ENCODE measurements around the gene TJP1. TPM values are rescaled to one million over a fixed set of nuclear protein-coding genes. Genes with fewer than 3 reads are reported as not detected.

The TJP1 gene
- total and polyA plus RNA-seq, 2 of the 8 experiments (the other 6 are each of a cell fraction or from before 2014, with no cell fraction given), result 46.3 to 138 TPM

DNA sequence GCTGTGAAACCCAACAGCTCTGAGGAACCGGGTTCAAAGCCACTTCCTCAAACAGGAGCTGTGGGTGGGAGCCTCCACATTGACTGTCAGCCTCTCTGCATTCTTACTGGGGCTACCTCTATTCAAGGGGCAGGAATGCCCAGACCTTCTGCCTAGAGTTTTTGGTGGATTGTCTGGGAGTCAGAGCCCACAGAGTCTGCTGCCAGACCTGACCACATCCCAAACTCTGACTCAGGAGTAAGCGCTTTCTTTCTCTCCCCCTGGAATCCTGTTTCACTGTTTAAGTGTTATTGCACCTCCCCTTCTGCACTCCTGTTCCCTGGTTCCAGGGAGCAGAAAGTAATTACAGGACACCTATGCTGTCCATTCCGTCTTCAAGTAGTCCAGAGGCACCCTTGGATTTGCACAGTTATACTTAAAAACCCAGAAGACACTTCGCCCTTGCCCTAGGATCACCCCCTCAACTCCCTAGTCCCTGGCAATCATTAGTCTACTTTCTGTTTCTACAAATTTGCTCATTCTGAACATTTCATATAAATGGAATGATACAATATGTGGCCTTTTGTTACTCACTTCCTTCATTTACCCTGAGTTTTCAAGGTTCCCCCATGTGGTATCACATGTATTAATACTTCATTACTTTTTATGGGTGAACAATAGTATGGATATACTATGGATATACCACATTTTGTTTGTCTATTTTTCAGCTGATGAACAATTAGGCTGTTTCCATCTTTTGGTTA is 37.9 kb upstream of the TJP1 start:
- Histone ChIP-seq H2BK12ac (ENCODE audit: low read depth, low read length) (0 out of 2 replicates have a peak overlapping the region, but pooled peaks have one; percentile 19), H4K91ac (replicated peaks; ENCODE audit: insufficient read length, low read length) (no peak overlapping the region), H3K36me3 (ENCODE audit: control insufficient read depth in 2 of 4, insufficient read depth in 4 of 4, low read length in 3 of 4) (no peaks in the 10 kb centered on the region), H3K18ac (ENCODE audit: extremely low read depth, low read length) (no peak overlapping the region), H3K4me2 (ENCODE audit: insufficient read depth in 1 of 2, low read depth in 2 of 2, low read length in 2 of 2) (no peak overlapping the region), H2BK20ac (ENCODE audit: low read length) (no peak overlapping the region), H3K9me3 (ENCODE audit: insufficient read depth in 2 of 2, low read depth in 1 of 2, low read length in 1 of 2) (no peaks in the 10 kb centered on the region), H2AFZ (ENCODE audit: low read length) (0 out of 2 replicates have a peak overlapping the region, but pooled peaks have one; percentile 1), H4K5ac (ENCODE audit: insufficient read length, low read depth, low read length) (no peak overlapping the region), H2BK5ac (ENCODE audit: low read depth, low read length) (no peak overlapping the region), H3K23me2 (ENCODE audit: low read depth, low read length) (no peaks in the 10 kb centered on the region), H3K9ac (replicated peaks in 1 of 4; ENCODE audit: extremely low read depth in 1 of 4, low read depth in 3 of 4, low read length in 3 of 4) (no peak overlapping the region), H3K14ac (ENCODE audit: insufficient read length) (no peak overlapping the region), H2AK5ac (ENCODE audit: low read depth, low read length) (no peak overlapping the region), H2BK15ac (ENCODE audit: low read length) (no peak overlapping the region), H3K27me3 (replicated peaks in 1 of 4; ENCODE audit: control insufficient read depth in 3 of 4, extremely low read depth in 1 of 4, insufficient read depth in 3 of 4, low read length in 3 of 4) (no peaks in the 10 kb centered on the region), H3K27ac (ENCODE audit: low read depth, low read length) (no peak overlapping the region), H4K20me1 (replicated peaks in 1 of 2; ENCODE audit: control insufficient read depth in 1 of 2, insufficient read depth in 2 of 2, low read length in 2 of 2) (no peaks in the 10 kb centered on the region), H3K79me1 (ENCODE audit: low read depth, low read length) (no peaks in the 10 kb centered on the region), H3K23ac (ENCODE audit: insufficient read length) (no peak overlapping the region), H2BK120ac (replicated peaks; ENCODE audit: low read depth, low read length) (no peak overlapping the region), H3K4ac (replicated peaks; ENCODE audit: insufficient read length, low read depth, low read length) (no peak overlapping the region), H3K4me3 (ENCODE audit: extremely low read depth in 1 of 4, insufficient read depth in 2 of 4, low read depth in 3 of 4, low read length in 4 of 4) (no peak overlapping the region), H3K56ac (replicated peaks; ENCODE audit: insufficient read length, low read depth, low read length) (no peak overlapping the region), H3K79me2 (ENCODE audit: control insufficient read depth in 1 of 2, insufficient read depth in 2 of 2, low read length in 2 of 2) (no peaks in the 10 kb centered on the region), H3K4me1 (replicated peaks in 1 of 4; ENCODE audit: control insufficient read depth in 3 of 4, insufficient read depth in 4 of 4, low read length in 3 of 4) (peaks cover 3 to 4% (median 3%) of the 10 kb centered on the region in 4 experiments; a peak in 5 of 7 replicates), H4K8ac (ENCODE audit: extremely low read depth, insufficient read depth, low read length) (no peak overlapping the region)
- FAIRE-seq (no peak), DNase-seq (ENCODE audit: low read depth in 1 of 2, low spot score in 2 of 2) (no peak)
- no peak for TF ChIP-seq GTF2F1 (IDR thresholded peaks at IDR 0.05; ENCODE audit: borderline replicate concordance, low read depth, low read length)
- no peak for TF ChIP-seq CTBP2 (IDR thresholded peaks at IDR 0.05; ENCODE audit: borderline replicate concordance, insufficient read depth, insufficient read length, low read length)
- POLR2A ChIA-PET (ENCODE audit: partially characterized antibody), result interaction anchor here (1.1 kb wide), 1 partner anchor 39 kb away, joined by 3 read pairs; no protein-coding TSS in a partner anchor
- WGBS, 2 experiments (ENCODE audit: extremely low coverage in 1 of 2, insufficient coverage in 1 of 2, insufficient read length in 1 of 2, insufficient replicate concordance in 2 of 2, low coverage in 1 of 2, low lambda C conversion rate in 2 of 2, missing lambda C conversion rate in 1 of 2), result 90% methylated on average over 4 of the region's 4 CpGs; no CpG with 5 or more reads in 1 of the 2 experiments
- CTCF ChIA-PET (ENCODE audit: partially characterized antibody), result interaction anchor here (0.6 to 1.0 kb wide), 3 partner anchors 33 to 111 kb away, joined by 3 to 5 read pairs (median 5); no protein-coding TSS in a partner anchor
